Measurements from ENCODE around the gene CALR.
"Not testable (repeated sequence)": the region's sequence is repeated elsewhere in the genome, so short reads cannot be mapped to it uniquely, and the experiment has no call there.

Gene CALR

GRCh38 chr19:12937927-12938778, at the start of gene CALR:
CALR (plus strand) TSS chr19:12938609; CDS start chr19:12938680, 71 bp downstream.
- DNase-seq (ENCODE audit: low read depth in 3 of 3, low spot score in 1 of 3) = peak; percentile 97 to 99 (median 98)

GRCh38 chr19:12890299-12890786, 48.1 kb upstream of the CALR start:
- not testable (repeated sequence) for DNase-seq (ENCODE audit: low read depth in 3 of 3, low spot score in 1 of 3)

GRCh38 chr19:12890787-12891552, 47.4 kb upstream of the CALR start, which contains the start of gene GCDH:
GCDH (plus strand) TSS chr19:12891160; CDS start chr19:12891305, 145 bp downstream.
- peak; percentile 82 to 91 (median 89) for DNase-seq (ENCODE audit: low read depth in 3 of 3, low spot score in 1 of 3)

- no peak for DNase-seq (ENCODE audit: low read depth in 3 of 3, low spot score in 1 of 3)
Observed at GRCh38 chr19:12891553-12892021, 46.8 kb upstream of the CALR start.

- no peak for DNase-seq (ENCODE audit: low read depth in 3 of 3, low spot score in 1 of 3)
Observed at GRCh38 chr19:12893582-12893981, 44.8 kb upstream of the CALR start.

GRCh38 chr19:12896460-12896859, 41.9 kb upstream of the CALR start:
- DNase-seq (ENCODE audit: low read depth in 3 of 3, low spot score in 1 of 3) = no peak

- DNase-seq (ENCODE audit: low read depth in 3 of 3, low spot score in 1 of 3) = no peak
Observed at GRCh38 chr19:12899891-12900518, 38.4 kb upstream of the CALR start.

- DNase-seq (ENCODE audit: low read depth in 3 of 3, low spot score in 1 of 3) = no peak
Observed at GRCh38 chr19:12907166-12907565, 31.2 kb upstream of the CALR start.

GRCh38 chr19:12912571-12912970, 25.8 kb upstream of the CALR start:
- no peak for DNase-seq (ENCODE audit: low read depth in 3 of 3, low spot score in 1 of 3)

- no peak for DNase-seq (ENCODE audit: low read depth in 3 of 3, low spot score in 1 of 3)
Observed at GRCh38 chr19:12913011-12913561, 25.3 kb upstream of the CALR start.

- DNase-seq (ENCODE audit: low read depth in 3 of 3, low spot score in 1 of 3) = peak in 1 of 3 donors; percentile 35
Observed at GRCh38 chr19:12913851-12914690, 24.3 kb upstream of the CALR start.

- not testable (repeated sequence) for DNase-seq (ENCODE audit: low read depth in 3 of 3, low spot score in 1 of 3)
Observed at GRCh38 chr19:12915860-12916259, 22.5 kb upstream of the CALR start.

- no peak for DNase-seq (ENCODE audit: low read depth in 3 of 3, low spot score in 1 of 3)
Observed at GRCh38 chr19:12918253-12918652, 20.2 kb upstream of the CALR start.

GRCh38 chr19:12921047-12921446, 17.4 kb upstream of the CALR start:
- DNase-seq (ENCODE audit: low read depth in 3 of 3, low spot score in 1 of 3) = no peak

GRCh38 chr19:12922959-12923358, 15.4 kb upstream of the CALR start:
- DNase-seq (ENCODE audit: low read depth in 3 of 3, low spot score in 1 of 3) = no peak

- no peak for DNase-seq (ENCODE audit: low read depth in 3 of 3, low spot score in 1 of 3)
Observed at GRCh38 chr19:12924621-12925310, 13.6 kb upstream of the CALR start.

- DNase-seq (ENCODE audit: low read depth in 3 of 3, low spot score in 1 of 3) = no peak
Observed at GRCh38 chr19:12930002-12930645, 8.3 kb upstream of the CALR start.

GRCh38 chr19:12932392-12933286, 5.8 kb upstream of the CALR start:
- no peak for DNase-seq (ENCODE audit: low read depth in 3 of 3, low spot score in 1 of 3)

Measured in stimulated activated CD4-positive, alpha-beta T cell treated with anti-CD3 and anti-CD28 coated beads, TNF-alpha, amount 100 ng/mL, for 1 hour (primary cell).